ENCODE results near the gene HSP90AB1.

The HSP90AB1 gene

GRCh38 chr6:44286285-44286565 lies 39.3 kb downstream of the HSP90AB1 start:
- no peak for DNase-seq (ENCODE audit: low read depth, low spot score)

DNA sequence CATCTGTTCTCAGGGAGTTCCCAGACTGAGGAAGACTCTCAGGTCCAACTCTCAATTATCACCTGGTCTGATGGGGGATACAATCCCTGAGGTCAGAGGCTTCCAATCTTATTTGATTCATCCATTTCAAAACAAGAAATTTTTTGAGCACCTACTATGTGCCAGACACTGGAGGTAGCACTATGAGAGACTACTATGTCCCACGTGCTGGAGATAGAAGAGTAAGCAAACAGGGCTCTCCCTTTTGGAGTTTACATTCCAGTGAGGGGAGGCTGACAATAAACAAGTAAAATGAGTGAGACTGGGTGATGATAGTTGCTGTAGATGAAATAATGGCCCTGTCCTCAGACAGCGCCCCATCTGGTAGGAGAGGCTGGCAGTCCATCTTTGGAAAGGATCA lies 39.8 kb downstream of the HSP90AB1 start:
- no peak for DNase-seq (ENCODE audit: low read depth, low spot score)

DNA sequence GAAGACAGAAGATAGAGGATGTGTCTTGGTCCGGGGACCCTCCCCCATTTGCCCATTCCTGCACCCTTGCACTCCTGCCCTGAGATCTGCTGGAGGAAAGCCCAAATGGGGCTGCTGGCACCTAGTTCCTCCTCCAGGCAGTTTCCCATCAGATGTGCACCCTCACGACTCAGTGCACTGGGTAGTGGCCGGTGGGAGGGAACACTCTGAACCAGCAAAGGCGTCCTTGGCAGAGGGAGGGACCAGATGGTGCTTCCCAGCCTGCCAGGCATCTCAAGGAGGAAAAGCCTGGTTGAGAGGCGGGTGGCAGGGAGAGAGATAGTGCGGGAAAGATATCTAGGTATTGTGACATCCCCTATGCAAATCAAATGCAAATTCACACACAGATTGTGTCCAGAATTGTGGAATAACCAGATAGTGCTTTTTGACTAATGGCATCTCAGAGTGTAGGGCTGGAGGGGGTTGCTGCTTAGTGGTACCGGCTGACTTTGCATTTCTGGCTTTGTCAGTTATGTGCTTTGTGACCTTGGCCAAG lies 42.9 kb downstream of the HSP90AB1 start:
- DNase-seq (ENCODE audit: low read depth, low spot score): no peak

- no peak for DNase-seq (ENCODE audit: low read depth, low spot score)
These were observed 44.9 kb downstream of the HSP90AB1 start for GRCh38 chr6:44291841-44292240.

GRCh38 chr6:44292661-44293365 lies 45.9 kb downstream of the HSP90AB1 start:
- DNase-seq (ENCODE audit: low read depth, low spot score): no peak

GRCh38 chr6:44294832-44295791 lies 48.2 kb downstream of the HSP90AB1 start:
- DNase-seq (ENCODE audit: low read depth, low spot score): no peak

- peak; percentile 67 for DNase-seq (ENCODE audit: low read depth, low spot score)
These were observed 50.5 kb downstream of the HSP90AB1 start for GRCh38 chr6:44297063-44298038.

GRCh38 chr6:44298055-44298803 lies 51.3 kb downstream of the HSP90AB1 start:
- DNase-seq (ENCODE audit: low read depth, low spot score): no peak

DNA sequence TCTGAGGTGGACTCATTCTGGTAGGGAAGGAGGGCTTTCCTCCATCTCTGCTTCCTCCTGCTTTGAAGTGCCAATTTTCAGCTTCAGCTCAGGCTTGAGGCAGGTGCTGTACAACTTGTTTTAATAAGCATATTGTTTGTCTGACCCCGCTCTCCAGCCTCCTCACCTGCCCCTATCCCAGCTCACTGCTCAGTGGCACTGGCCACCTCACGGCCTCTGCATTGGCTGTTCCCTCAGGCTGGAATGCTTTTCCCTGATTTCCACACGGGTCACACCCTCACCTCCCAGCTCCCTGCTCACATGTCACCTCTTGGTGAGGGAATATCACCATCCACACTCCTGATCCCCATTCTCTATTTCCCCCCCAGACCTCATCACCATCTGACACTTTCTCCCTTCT lies 52.0 kb downstream of the HSP90AB1 start:
- DNase-seq (ENCODE audit: low read depth, low spot score): no peak

DNA sequence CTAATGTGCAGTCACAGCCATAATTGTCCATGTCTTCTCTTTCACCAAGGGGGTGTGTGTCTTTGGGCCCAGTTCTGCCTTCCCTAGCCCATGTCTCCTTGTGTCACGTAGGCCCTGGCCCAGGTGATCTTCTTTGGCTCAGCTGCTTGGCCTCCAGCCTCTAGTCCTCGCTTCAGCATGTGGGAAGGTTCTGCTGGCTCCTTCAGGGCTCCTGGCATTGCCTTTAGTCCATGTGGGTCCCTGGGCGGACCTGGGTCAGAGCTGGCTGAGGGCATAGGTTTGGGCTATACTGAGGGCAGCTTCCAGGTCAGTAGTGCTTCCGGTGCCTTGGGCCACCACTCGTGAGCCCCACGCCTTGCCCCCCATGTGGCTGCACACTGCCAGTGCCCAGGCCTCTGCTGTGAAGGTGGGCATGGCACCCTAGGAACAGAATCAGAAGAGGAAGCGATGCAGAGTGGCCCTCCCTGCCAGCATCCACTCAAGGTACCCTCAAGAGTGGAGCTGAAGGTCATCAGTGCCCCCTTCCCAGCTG lies 53.5 kb downstream of the HSP90AB1 start:
- no peak for DNase-seq (ENCODE audit: low read depth, low spot score)

- DNase-seq (ENCODE audit: low read depth, low spot score): no peak
These were observed 54.2 kb downstream of the HSP90AB1 start for GRCh38 chr6:44301106-44301505.

GRCh38 chr6:44301782-44302564 lies 55.1 kb downstream of the HSP90AB1 start:
- DNase-seq (ENCODE audit: low read depth, low spot score): no peak

GRCh38 chr6:44302856-44303255 lies 56.0 kb downstream of the HSP90AB1 start:
- no peak for DNase-seq (ENCODE audit: low read depth, low spot score)
